ENCODE measurements around the gene SLC22A3.

Gene SLC22A3

GRCh38 chr6:160417146-160417545, 69.0 kb downstream of the SLC22A3 start:
- DNase-seq (ENCODE audit: low read depth in 2 of 2): no peak

- DNase-seq (ENCODE audit: low read depth in 2 of 2): no peak
Observed at GRCh38 chr6:160417550-160417949, 69.4 kb downstream of the SLC22A3 start.

GRCh38 chr6:160418370-160418769, 70.2 kb downstream of the SLC22A3 start:
- no peak for DNase-seq (ENCODE audit: low read depth in 2 of 2)

GRCh38 chr6:160419488-160419887, 71.3 kb downstream of the SLC22A3 start:
- no peak for DNase-seq (ENCODE audit: low read depth in 2 of 2)

- DNase-seq (ENCODE audit: low read depth in 2 of 2): no peak
Observed at GRCh38 chr6:160420253-160420968, 72.2 kb downstream of the SLC22A3 start.

- DNase-seq (ENCODE audit: low read depth in 2 of 2): no peak
Observed at GRCh38 chr6:160420969-160421556, 72.9 kb downstream of the SLC22A3 start.

GRCh38 chr6:160421854-160422253, 73.7 kb downstream of the SLC22A3 start:
- DNase-seq (ENCODE audit: low read depth in 2 of 2): no peak

- DNase-seq (ENCODE audit: low read depth in 2 of 2): no peak
Observed at GRCh38 chr6:160424256-160424655, 76.1 kb downstream of the SLC22A3 start.

GRCh38 chr6:160426136-160426535, 78.0 kb downstream of the SLC22A3 start:
- no peak for DNase-seq (ENCODE audit: low read depth in 2 of 2)

GRCh38 chr6:160427312-160428068, 79.3 kb downstream of the SLC22A3 start:
- no peak for DNase-seq (ENCODE audit: low read depth in 2 of 2)

- DNase-seq (ENCODE audit: low read depth in 2 of 2): no peak
Observed at GRCh38 chr6:160428069-160428430, 79.9 kb downstream of the SLC22A3 start.

- DNase-seq (ENCODE audit: low read depth in 2 of 2): no peak
Observed at GRCh38 chr6:160428818-160429619, 80.8 kb downstream of the SLC22A3 start.

- no peak for DNase-seq (ENCODE audit: low read depth in 2 of 2)
Observed at GRCh38 chr6:160429620-160429895, 81.4 kb downstream of the SLC22A3 start.

GRCh38 chr6:160430203-160430602, 82.0 kb downstream of the SLC22A3 start:
- DNase-seq (ENCODE audit: low read depth in 2 of 2): no peak

GRCh38 chr6:160430751-160431150, 82.6 kb downstream of the SLC22A3 start:
- no peak for DNase-seq (ENCODE audit: low read depth in 2 of 2)

GRCh38 chr6:160431226-160431625, 83.0 kb downstream of the SLC22A3 start:
- no peak for DNase-seq (ENCODE audit: low read depth in 2 of 2)

- DNase-seq (ENCODE audit: low read depth in 2 of 2): no peak
Observed at GRCh38 chr6:160431791-160432404, 83.7 kb downstream of the SLC22A3 start.

GRCh38 chr6:160435935-160436334, 87.8 kb downstream of the SLC22A3 start:
- DNase-seq (ENCODE audit: low read depth in 2 of 2): no peak

- no peak for DNase-seq (ENCODE audit: low read depth in 2 of 2)
Observed at GRCh38 chr6:160437154-160437553, 89.0 kb downstream of the SLC22A3 start.

- no peak for DNase-seq (ENCODE audit: low read depth in 2 of 2)
Observed at GRCh38 chr6:160437775-160438174, 89.6 kb downstream of the SLC22A3 start.

GRCh38 chr6:160438481-160438880, 90.3 kb downstream of the SLC22A3 start:
- DNase-seq (ENCODE audit: low read depth in 2 of 2): no peak

- no peak for DNase-seq (ENCODE audit: low read depth in 2 of 2)
Observed at GRCh38 chr6:160439751-160440150, 91.6 kb downstream of the SLC22A3 start.
